Embryonic facial prominence (tissue), 1 donor: ENCODE measurements around the gene RWDD3.

ENCODE experiments used
- DNase-seq: peaks from one replicate; pipeline ENCODE4 v3.0.0-alpha.2; 2016; ENCODE audit errors: extremely low spot score

RWDD3 gene

GRCh38 chr1:95282518-95282895 is 48.5 kb downstream of the RWDD3 start:
- DNase-seq = no peak

DNA sequence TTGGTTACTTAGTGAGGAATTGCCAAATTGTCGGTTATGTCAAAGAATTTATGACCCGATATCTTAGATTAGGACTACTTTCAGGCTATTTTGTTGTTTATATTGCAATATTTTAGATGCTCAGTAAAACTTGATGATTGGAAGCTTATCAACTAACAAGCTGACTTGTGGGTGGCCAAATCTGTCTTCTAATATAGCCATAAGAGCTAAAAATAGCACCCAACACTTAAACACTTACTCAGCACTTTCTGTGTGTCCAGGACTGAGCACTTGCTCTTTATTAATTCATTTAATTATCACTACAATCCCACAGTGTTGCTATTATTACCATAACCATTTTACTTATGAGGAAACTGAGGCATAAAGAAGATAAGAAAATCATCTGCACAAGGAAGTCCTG is 50.4 kb downstream of the RWDD3 start:
- DNase-seq = no peak

GRCh38 chr1:95286479-95286878 is 52.5 kb downstream of the RWDD3 start:
- DNase-seq = no peak

DNA sequence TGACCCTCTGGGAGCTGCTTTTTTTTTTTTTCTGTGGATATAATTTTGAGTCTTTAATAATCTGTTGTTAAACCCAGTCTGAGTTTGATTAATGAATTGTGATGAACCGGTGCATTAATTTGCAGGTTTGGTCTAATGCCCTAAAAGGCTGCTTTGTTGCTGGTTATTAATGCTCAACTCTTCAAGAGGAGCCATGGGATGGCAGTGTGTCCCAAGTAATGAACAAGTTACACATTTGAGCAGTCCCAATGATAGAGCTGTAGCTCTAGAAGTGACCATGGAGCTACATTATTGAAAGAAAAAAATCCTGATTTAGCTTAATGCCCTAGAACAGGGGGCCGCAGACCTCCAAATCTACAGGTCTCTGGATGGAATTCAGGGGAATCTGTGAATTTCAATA is 53.1 kb downstream of the RWDD3 start:
- no peak for DNase-seq

GRCh38 chr1:95287825-95288224 is 53.8 kb downstream of the RWDD3 start:
- DNase-seq = no peak
